HG03354 (cell line): ENCODE results near the gene ARID1A.

Source experiments
- ATAC-seq: cut with Tn5 transposase; IDR thresholded peaks from one replicate; pipeline ENCODE4 v1.9.1; 2021; ENCODE audit warnings: mild to moderate bottlenecking; ENCODE audit not compliant: unreplicated experiment, poor library complexity, severe bottlenecking

The ARID1A gene

GRCh38 chr1:26811708-26812107 is 115.9 kb downstream of the ARID1A start:
- ATAC-seq = no peak

GRCh38 chr1:26814377-26814776 is 118.6 kb downstream of the ARID1A start:
- ATAC-seq = no peak

GRCh38 chr1:26814893-26815292 is 119.1 kb downstream of the ARID1A start:
- no peak for ATAC-seq

GRCh38 chr1:26820784-26821269 is 125.0 kb downstream of the ARID1A start:
- peak; percentile 88 for ATAC-seq

GRCh38 chr1:26822737-26823395 is 127.1 kb downstream of the ARID1A start:
- no peak for ATAC-seq

- ATAC-seq = no peak
Observed at GRCh38 chr1:26824731-26825130, 128.9 kb downstream of the ARID1A start.

- ATAC-seq = peak; percentile 79
Observed at GRCh38 chr1:26826261-26827105, 130.7 kb downstream of the ARID1A start, which contains the start of gene ZDHHC18. Gene ZDHHC18 (plus strand): TSS chr1:26826688. CDS start chr1:26826805, 117 bp downstream.

GRCh38 chr1:26827106-26827604 is 131.3 kb downstream of the ARID1A start:
- no peak for ATAC-seq

- no peak for ATAC-seq
Observed at GRCh38 chr1:26827663-26828062, 131.8 kb downstream of the ARID1A start.

- no peak for ATAC-seq
Observed at GRCh38 chr1:26828411-26828991, 132.7 kb downstream of the ARID1A start.

GRCh38 chr1:26829184-26829911 is 133.5 kb downstream of the ARID1A start:
- ATAC-seq = no peak

GRCh38 chr1:26831059-26831458 is 135.2 kb downstream of the ARID1A start:
- no peak for ATAC-seq
